Ascending aorta (tissue), 2 donors: ENCODE measurements around the gene PSMB10. TPM values are rescaled to one million over a fixed set of nuclear protein-coding genes. Genes with fewer than 3 reads are reported as not detected.

Experiments used
- DNase-seq, 2 donors: peaks; one replicate each; pipeline ENCODE4 v3.0.0-alpha.2; 2019; ENCODE audit warnings: low spot score in 2 of 2
- H3K27ac ChIP-seq, 2 donors: fragments of 200-600 bp; sonication (generic); one replicate each; pipeline ENCODE4 v1.5.1; 2016 to 2017; ENCODE audit warnings: mild to moderate bottlenecking in 1 of 2
- H3K27me3 ChIP-seq: fragments of 200-600 bp; sonication (generic); one replicate; pipeline ENCODE4 v1.5.1; 2017
- H3K36me3 ChIP-seq, 2 donors: fragments of 200-600 bp; sonication (generic); one replicate each; pipeline ENCODE4 v1.5.1; 2016
- H3K4me1 ChIP-seq, 2 donors: fragments of 200-600 bp; sonication (generic); one replicate each; pipeline ENCODE4 v1.5.1; 2016 to 2017; ENCODE audit warnings: mild to moderate bottlenecking in 1 of 2
- H3K4me3 ChIP-seq, 2 donors: fragments of 200-600 bp; sonication (generic); one replicate each; pipeline ENCODE4 v1.5.1; 2016 to 2017; ENCODE audit warnings: mild to moderate bottlenecking in 1 of 2
- H3K9me3 ChIP-seq, 2 donors: fragments of 200-600 bp; sonication (generic); one replicate each; pipeline ENCODE4 v1.5.1; 2016
- CTCF ChIP-seq, 3 experiments: fragments of 200-600 bp in 2 of 3; fragments of 450-650 bp in 1 of 3; sonication (generic) in 2 of 3; IDR thresholded peaks; one replicate each; pipeline ENCODE4 v1.5.1; 2016 to 2019; ENCODE audit warnings: antibody characterized with exemption in 3 of 3, mild to moderate bottlenecking in 1 of 3, moderate library complexity in 1 of 3
- intact Hi-C: fragments of 100-400 bp; cut with DNase I; formaldehyde crosslinking; loops from one replicate; pipeline ENCODE4 v1.15.1; 2023
- total RNA-seq: library from RNA; depleted of rRNA; stranded (reverse); fragments of >200 nt; gene quantifications from one replicate; pipeline ENCODE4 v1.1.0, GENCODE V29; 2016

The PSMB10 gene
- total RNA-seq, 1 donor from 2014 or later, result 13.9 TPM

DNA sequence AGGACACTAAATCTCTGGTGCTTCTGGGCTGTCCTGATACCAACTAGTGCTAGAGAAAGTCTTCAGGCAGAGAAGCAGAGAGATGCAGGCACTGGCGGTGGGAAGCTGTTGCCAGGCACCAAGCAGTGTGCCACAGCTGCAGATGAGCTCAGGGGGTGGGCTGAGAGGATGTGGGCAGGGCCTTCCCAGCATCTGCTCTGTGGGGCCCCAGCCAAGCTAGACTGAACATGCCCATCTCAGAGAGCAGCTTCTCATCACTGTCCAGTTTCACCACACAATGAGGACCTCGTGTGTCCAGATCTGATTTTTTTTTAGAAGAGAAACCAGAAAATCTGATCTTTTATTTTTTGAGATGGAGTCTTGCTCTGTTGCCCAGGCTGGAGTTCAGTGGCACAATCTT lies 26.5 kb downstream of the PSMB10 start:
- Histone ChIP-seq H3K4me1 (peaks cover 0 to 2% of the 10 kb centered on the region in 2 donors), H3K27me3 (no peaks in the 10 kb centered on the region), H3K9me3 (no peaks in the 10 kb centered on the region), H3K4me3 (no peak overlapping the region), H3K36me3 (peaks cover 26 to 42% of the 10 kb centered on the region in 2 donors), H3K27ac (no peak overlapping the region)
- TF ChIP-seq CTCF (IDR thresholded peaks at IDR 0.05), result no peak
- no peak for DNase-seq
- intact Hi-C loops, result no loop called here

DNA sequence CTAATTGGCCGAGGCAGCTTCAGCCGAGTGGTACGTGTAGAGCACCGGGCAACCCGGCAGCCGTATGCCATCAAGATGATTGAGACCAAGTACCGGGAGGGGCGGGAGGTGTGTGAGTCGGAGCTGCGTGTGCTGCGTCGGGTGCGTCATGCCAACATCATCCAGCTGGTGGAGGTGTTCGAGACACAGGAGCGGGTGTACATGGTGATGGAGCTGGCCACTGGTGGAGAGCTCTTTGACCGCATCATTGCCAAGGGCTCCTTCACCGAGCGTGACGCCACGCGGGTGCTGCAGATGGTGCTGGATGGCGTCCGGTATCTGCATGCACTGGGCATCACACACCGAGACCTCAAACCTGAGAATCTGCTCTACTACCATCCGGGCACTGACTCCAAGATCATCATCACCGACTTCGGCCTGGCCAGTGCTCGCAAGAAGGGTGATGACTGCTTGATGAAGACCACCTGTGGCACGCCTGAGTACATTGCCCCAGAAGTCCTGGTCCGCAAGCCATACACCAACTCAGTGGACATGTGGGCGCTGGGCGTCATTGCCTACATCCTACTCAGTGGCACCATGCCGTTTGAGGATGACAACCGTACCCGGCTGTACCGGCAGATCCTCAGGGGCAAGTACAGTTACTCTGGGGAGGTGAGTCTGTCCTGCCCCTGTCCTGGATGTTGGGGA lies 27.5 kb downstream of the PSMB10 start:
- Histone ChIP-seq H3K27me3 (no peaks in the 10 kb centered on the region), H3K36me3 (peaks cover 26 to 42% of the 10 kb centered on the region in 2 donors), H3K27ac (no peak overlapping the region), H3K4me1 (no peaks in the 10 kb centered on the region), H3K4me3 (no peak overlapping the region), H3K9me3 (no peaks in the 10 kb centered on the region)
- TF ChIP-seq CTCF (IDR thresholded peaks at IDR 0.05), result no peak
- DNase-seq, result no peak
- intact Hi-C loops, result no loop called here

GRCh38 chr16:67907397-67908180 lies 29.1 kb downstream of the PSMB10 start:
- Histone ChIP-seq H3K36me3 (peaks cover 26 to 39% of the 10 kb centered on the region in 2 donors), H3K4me1 (no peaks in the 10 kb centered on the region), H3K27ac (no peak overlapping the region), H3K9me3 (no peaks in the 10 kb centered on the region), H3K4me3 (no peak overlapping the region), H3K27me3 (no peaks in the 10 kb centered on the region)
- no peak for TF ChIP-seq CTCF (IDR thresholded peaks at IDR 0.05)
- no peak for DNase-seq
- intact Hi-C loops, result no loop called here

- Histone ChIP-seq H3K36me3 (peaks cover 0 to 5% of the 10 kb centered on the region in 2 donors), H3K27me3 (no peaks in the 10 kb centered on the region), H3K27ac (no peak overlapping the region), H3K9me3 (no peaks in the 10 kb centered on the region), H3K4me3 (no peak overlapping the region), H3K4me1 (peaks cover 0 to 4% of the 10 kb centered on the region in 2 donors)
- no peak for DNase-seq
- intact Hi-C loops, result no loop called here
- TF ChIP-seq CTCF (IDR thresholded peaks at IDR 0.05), result no peak
Observed at GRCh38 chr16:67902831-67903230, 33.8 kb downstream of the PSMB10 start.

- H3K36me3 ChIP-seq, result peaks cover 0 to 5% of the 10 kb centered on the region in 2 donors
- no peak overlapping the region for H3K27ac ChIP-seq
- DNase-seq, result no peak
- no peak overlapping the region for H3K4me3 ChIP-seq
- TF ChIP-seq CTCF (IDR thresholded peaks at IDR 0.05), result no peak
- no peaks in the 10 kb centered on the region for H3K27me3 ChIP-seq
- H3K9me3 ChIP-seq, result no peaks in the 10 kb centered on the region
- H3K4me1 ChIP-seq, result peaks cover 6 to 12% of the 10 kb centered on the region in 2 donors
- intact Hi-C loops, result no loop called here
Observed at GRCh38 chr16:67901734-67902133, 34.9 kb downstream of the PSMB10 start.
